Lung (tissue), 12 donors: ENCODE measurements around the gene KMT2D. TPM values are rescaled to one million over a fixed set of nuclear protein-coding genes. Genes with fewer than 3 reads are reported as not detected.

Experiments used
- ATAC-seq: fragments of 200-7000 bp; cut with Tn5 transposase; one replicate; pipeline ENCODE4 v1.9.1; 2020; ENCODE audit warnings: moderate number of reproducible peaks; ENCODE audit not compliant: insufficient read depth, low FRiP score
- DNase-seq, 3 donors: peaks; one replicate each; pipeline ENCODE4 v3.0.0-alpha.2; 2013 to 2017
- H3K27ac ChIP-seq, 2 donors: one replicate each; pipeline ENCODE4 v1.5.1; 2013; ENCODE audit warnings: mild to moderate bottlenecking in 2 of 2, moderate library complexity in 2 of 2, control low read depth in 1 of 2, inconsistent platforms in 1 of 2, low read depth in 1 of 2, low read length in 1 of 2
- H3K27me3 ChIP-seq, 3 donors: one replicate each; pipeline ENCODE4 v1.5.1; 2013; ENCODE audit warnings: low read length in 2 of 3; ENCODE audit not compliant: control insufficient read depth in 3 of 3, insufficient read depth in 3 of 3
- H3K36me3 ChIP-seq, 4 donors: one replicate each; pipeline ENCODE4 v1.5.1; 2013; ENCODE audit warnings: low read length in 4 of 4, mild to moderate bottlenecking in 1 of 4, moderate library complexity in 1 of 4; ENCODE audit not compliant: control insufficient read depth in 4 of 4, insufficient read depth in 4 of 4
- H3K4me1 ChIP-seq, 5 donors: one replicate each; pipeline ENCODE4 v1.5.1; 2013; ENCODE audit warnings: low read length in 5 of 5, mild to moderate bottlenecking in 2 of 5, moderate library complexity in 1 of 5; ENCODE audit not compliant: control insufficient read depth in 5 of 5, insufficient read depth in 5 of 5
- H3K4me3 ChIP-seq: one replicate; pipeline ENCODE4 v1.5.1; 2013; ENCODE audit warnings: mild to moderate bottlenecking, control low read depth, moderate library complexity
- H3K9ac ChIP-seq, 2 donors: one replicate each; pipeline ENCODE4 v1.5.1; 2013; ENCODE audit warnings: low read length in 2 of 2, control low read depth in 1 of 2; ENCODE audit not compliant: insufficient read depth in 1 of 2
- H3K9me3 ChIP-seq, 4 donors: one replicate each; pipeline ENCODE4 v1.5.1; 2013; ENCODE audit warnings: low read length in 3 of 4, mild to moderate bottlenecking in 1 of 4, moderate library complexity in 1 of 4; ENCODE audit not compliant: control insufficient read depth in 4 of 4, insufficient read depth in 3 of 4
- WGBS, 2 donors: extraction: QIAGEN DNeasy Blood & Tissue Kit; methylation state at CpG; one replicate each; pipeline ENCODE4 v1.1.7; 2013; 5-methylcytosine and 5-hydroxymethylcytosine counted together
- polyA plus RNA-seq, 2 donors: library from polyadenylated mRNA; stranded (reverse); fragments of 200-250 nt; gene quantifications; one replicate each; pipeline ENCODE4 v1.2.1, GENCODE V29; 2013
- total RNA-seq, 2 donors: library from RNA; depleted of rRNA in 1 of 2; stranded (reverse); fragments of >200 nt in 1 of 2; gene quantifications; one replicate each; pipeline ENCODE4 v1.2.1, GENCODE V29; 2014 to 2021
- TF ChIP-seq, protein P1 (sequence below): IDR thresholded peaks from 2 replicates; pipeline ENCODE4 v1.5.1; 2012; ENCODE audit warnings: mild to moderate bottlenecking; ENCODE audit errors: control extremely low read depth, extremely low read depth
- donor health status: control.
- donor health status: control.
- donor health status: Bipolar disorder and iron deficiency.
- donor health status: healthy.
- donor health status: DM: yes; HTN: yes; CAD: no.

Gene KMT2D
- total and polyA plus RNA-seq, 4 donors, result 27.6 to 115 (median 49.2) TPM

DNA sequence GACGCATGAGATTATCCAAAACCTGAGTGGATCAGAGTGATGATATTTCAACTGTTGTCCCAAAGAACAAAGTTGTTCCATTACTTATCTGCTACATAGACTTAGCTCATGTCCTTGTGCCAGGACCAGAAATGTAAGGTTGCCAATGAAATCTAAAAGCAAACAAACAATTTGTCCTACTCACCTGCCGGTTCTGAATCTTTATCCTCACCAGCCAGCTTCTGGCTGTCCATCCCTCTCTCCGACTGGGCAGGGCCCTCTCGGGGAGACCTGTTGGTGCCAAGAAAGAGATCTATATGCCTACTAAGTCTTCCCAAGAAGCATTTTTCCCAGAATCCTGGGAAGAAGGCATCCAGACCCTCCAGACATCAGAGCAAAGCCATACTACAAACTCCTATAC lies 5.5 kb downstream of the KMT2D start:
- no peak overlapping the region for H3K27ac ChIP-seq
- H3K4me3 ChIP-seq, result no peak overlapping the region
- DNase-seq, result no peak
- no peak overlapping the region for H3K9ac ChIP-seq
- peaks cover 9 to 43% (median 20%) of the 10 kb centered on the region in 5 donors for H3K4me1 ChIP-seq
- WGBS, 2 donors, result 80 to 91% methylated on average over 4 of the region's 4 CpGs
- no peaks in the 10 kb centered on the region for H3K9me3 ChIP-seq
- ATAC-seq, result no peak
- TF ChIP-seq, protein P1, sequence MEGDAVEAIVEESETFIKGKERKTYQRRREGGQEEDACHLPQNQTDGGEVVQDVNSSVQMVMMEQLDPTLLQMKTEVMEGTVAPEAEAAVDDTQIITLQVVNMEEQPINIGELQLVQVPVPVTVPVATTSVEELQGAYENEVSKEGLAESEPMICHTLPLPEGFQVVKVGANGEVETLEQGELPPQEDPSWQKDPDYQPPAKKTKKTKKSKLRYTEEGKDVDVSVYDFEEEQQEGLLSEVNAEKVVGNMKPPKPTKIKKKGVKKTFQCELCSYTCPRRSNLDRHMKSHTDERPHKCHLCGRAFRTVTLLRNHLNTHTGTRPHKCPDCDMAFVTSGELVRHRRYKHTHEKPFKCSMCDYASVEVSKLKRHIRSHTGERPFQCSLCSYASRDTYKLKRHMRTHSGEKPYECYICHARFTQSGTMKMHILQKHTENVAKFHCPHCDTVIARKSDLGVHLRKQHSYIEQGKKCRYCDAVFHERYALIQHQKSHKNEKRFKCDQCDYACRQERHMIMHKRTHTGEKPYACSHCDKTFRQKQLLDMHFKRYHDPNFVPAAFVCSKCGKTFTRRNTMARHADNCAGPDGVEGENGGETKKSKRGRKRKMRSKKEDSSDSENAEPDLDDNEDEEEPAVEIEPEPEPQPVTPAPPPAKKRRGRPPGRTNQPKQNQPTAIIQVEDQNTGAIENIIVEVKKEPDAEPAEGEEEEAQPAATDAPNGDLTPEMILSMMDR, result no peak
- H3K36me3 ChIP-seq, result peaks cover 18 to 47% (median 28%) of the 10 kb centered on the region in 4 donors
- H3K27me3 ChIP-seq, result no peaks in the 10 kb centered on the region

DNA sequence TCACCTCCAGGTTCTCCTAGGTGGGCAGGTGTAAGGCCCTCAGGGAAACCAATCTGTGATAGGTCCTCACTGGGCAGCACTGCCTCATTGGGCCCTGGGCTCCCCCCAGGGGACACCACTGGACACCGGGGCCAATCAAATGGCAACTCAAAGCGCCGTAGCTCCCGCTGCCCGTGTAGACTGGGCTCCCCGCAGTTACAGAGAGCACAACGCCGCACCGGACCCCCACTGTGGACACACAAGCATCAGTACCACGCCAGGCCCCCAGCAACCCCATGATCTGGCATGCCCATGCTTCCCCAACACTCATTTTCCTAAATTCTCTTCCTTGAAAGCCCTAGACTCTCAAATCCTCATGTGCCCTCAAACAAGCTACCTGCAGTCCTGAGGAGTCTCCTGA lies 6.1 kb downstream of the KMT2D start:
- Histone ChIP-seq H3K4me1 (peaks cover 9 to 43% (median 20%) of the 10 kb centered on the region in 5 donors), H3K9me3 (no peaks in the 10 kb centered on the region), H3K36me3 (peaks cover 18 to 52% (median 30%) of the 10 kb centered on the region in 4 donors), H3K4me3 (no peak overlapping the region), H3K9ac (no peak overlapping the region), H3K27ac (no peak overlapping the region), H3K27me3 (no peaks in the 10 kb centered on the region)
- TF ChIP-seq, protein P1, result no peak
- ATAC-seq (no peak), DNase-seq (no peak)
- WGBS, 2 donors, result 95% methylated on average over 10 of the region's 10 CpGs

DNA sequence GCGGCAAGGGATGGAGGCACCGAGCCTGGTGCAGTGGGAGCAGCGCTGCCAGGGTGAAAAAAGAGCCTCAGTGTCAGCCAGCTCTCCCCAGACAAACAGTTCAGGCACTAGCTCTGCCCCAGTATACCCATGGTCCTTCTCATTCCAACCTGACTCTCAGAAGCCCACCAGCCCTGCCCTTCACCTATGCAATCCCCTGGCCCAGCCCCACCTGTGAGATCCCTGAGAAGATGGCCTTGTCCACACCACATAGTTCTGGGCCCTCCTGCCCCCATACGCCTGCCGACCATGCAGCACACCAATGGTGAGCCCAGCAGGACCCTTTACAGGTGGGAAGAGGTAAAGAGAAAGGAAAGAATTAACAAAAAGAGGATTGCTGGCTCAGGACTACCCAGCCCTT lies 6.5 kb downstream of the KMT2D start:
- TF ChIP-seq, protein P1, result no peak
- 87 to 92% methylated on average over 5 of the region's 5 CpGs for WGBS, 2 donors
- peaks cover 22 to 55% (median 33%) of the 10 kb centered on the region in 4 donors for H3K36me3 ChIP-seq

More for the DNA sequence above, 6.5 kb downstream of the KMT2D start:
- DNase-seq (no peak), ATAC-seq (no peak)
- Histone ChIP-seq H3K27me3 (no peaks in the 10 kb centered on the region), H3K27ac (no peak overlapping the region), H3K9me3 (no peaks in the 10 kb centered on the region), H3K4me1 (peaks cover 9 to 40% (median 20%) of the 10 kb centered on the region in 5 donors), H3K4me3 (no peak overlapping the region), H3K9ac (no peak overlapping the region)
